Heart left ventricle (tissue), 16 donors: ENCODE measurements around the gene FZD2. TPM values are rescaled to one million over a fixed set of nuclear protein-coding genes. Genes with fewer than 3 reads are reported as not detected.

ENCODE experiments used
- ATAC-seq, 4 donors: fragments of 200-7000 bp; cut with Tn5 transposase; one replicate each; pipeline ENCODE4 v1.9.1; 2020 to 2022; ENCODE audit warnings: moderate library complexity in 4 of 4, mild to moderate bottlenecking in 3 of 4, moderate number of reproducible peaks in 1 of 4
- DNase-seq, 5 donors: peaks; one replicate each; pipeline ENCODE4 v3.0.0-alpha.2; 2020
- H3K27ac ChIP-seq, 12 donors: fragments of 200-600 bp; sonication (generic) in 4 of 12; one replicate each; pipeline versions ENCODE4 v1.5.0 to v1.8.0; 2016 to 2022; ENCODE audit warnings: mild to moderate bottlenecking in 2 of 12
- H3K27me3 ChIP-seq, 9 donors: fragments of 200-600 bp; sonication (generic) in 2 of 9; one replicate each; pipeline versions ENCODE4 v1.5.1 to v1.8.0; 2016 to 2022; ENCODE audit warnings: mild to moderate bottlenecking in 3 of 9
- H3K36me3 ChIP-seq, 9 donors: fragments of 200-600 bp; sonication (generic) in 2 of 9; one replicate each; pipeline versions ENCODE4 v1.5.0 to v1.8.0; 2018 to 2022; ENCODE audit warnings: mild to moderate bottlenecking in 2 of 9
- H3K4me1 ChIP-seq, 12 donors: fragments of 200-600 bp; sonication (generic) in 4 of 12; one replicate each; pipeline versions ENCODE4 v1.5.0 to v1.8.0; 2016 to 2022; ENCODE audit warnings: mild to moderate bottlenecking in 3 of 12
- H3K4me3 ChIP-seq, 12 donors: fragments of 200-600 bp; sonication (generic) in 4 of 12; one replicate each; pipeline versions ENCODE4 v1.5.0 to v1.8.0; 2017 to 2022; ENCODE audit warnings: mild to moderate bottlenecking in 9 of 12, moderate library complexity in 4 of 12
- H3K9me3 ChIP-seq, 12 donors: fragments of 200-600 bp; sonication (generic) in 4 of 12; one replicate each; pipeline versions ENCODE4 v1.5.0 to v1.8.0; 2016 to 2022; ENCODE audit warnings: mild to moderate bottlenecking in 1 of 12
- POLR2A ChIP-seq, 2 donors: fragments of 450-650 bp; IDR thresholded peaks; one replicate each; pipeline ENCODE4 v1.6.1; 2017; ENCODE audit warnings: antibody characterized with exemption in 2 of 2, mild to moderate bottlenecking in 2 of 2, moderate library complexity in 2 of 2
- WGBS, 4 donors: extraction: QIAGEN DNeasy Blood & Tissue Kit in 2 of 4; methylation state at CpG; one replicate each; pipeline versions ENCODE4 v1.1.5 to v1.1.7; 2013 to 2018; 5-methylcytosine and 5-hydroxymethylcytosine counted together
- intact Hi-C, 10 donors: fragments of 100-400 bp; cut with DNase I; formaldehyde crosslinking; loops; one replicate each; pipeline versions ENCODE4 v1.11.1 to v1.14.2; 2022
- polyA plus RNA-seq, 2 donors: library from polyadenylated mRNA; stranded (reverse); fragments of 200-250 nt; gene quantifications; one replicate each; pipeline ENCODE4 v1.2.3, GENCODE V29; 2013
- total RNA-seq, 9 donors: library from RNA; depleted of rRNA in 2 of 9; stranded (reverse); fragments of >200 nt in 2 of 9; fragmentation: NEBNext Ultra II Directional in 3 of 9; extraction: Animal tissue kit (Norgen Biotek cat#: 25700) in 3 of 9; gene quantifications; one replicate each; pipeline versions ENCODE4 v1.1.0 to v1.2.4, GENCODE V29; 2016 to 2023
- TF ChIP-seq, protein P1 (sequence below), 12 donors: fragments of 200-600 bp; sonication (generic) in 4 of 12; IDR thresholded peaks; one replicate each; pipeline versions ENCODE4 v1.5.0 to v1.8.0; 2018 to 2022; ENCODE audit warnings: antibody characterized with exemption in 12 of 12, mild to moderate bottlenecking in 5 of 12
- donor health status: ischemic (EF 13 %, LVEDD 7.1; RV severe dilation, severe dysfunction).
- donor health status: healthy with polysubstance abuse.
- donor health status: DM: no; HTN: yes; CAD: no.
- donor health status: DM: no; HTN: no; CAD: no.
- donor health status: ischemic (EF 25% LVEDD 6.9; RV normal size, moderate dysfunction).
- donor health status: ischemic (EF 25% LVEDD 5.7; RV mildly dilated, moderate dysfunction).
- donor health status: healthy.
- donor health status: DM: yes; HTN: yes; CAD: no.
- donor health status: ischemic (EF 35%, LVEDD 5.7; RV mildly dilated, moderate dysfunction).
- donor health status: nonischemic (EF 11% LVEDD 7.7; RV severe dilation, severe dysfunction).
- donor health status: DM: yes; HTN: yes; CAD: no.
- donor health status: PGD.
- donor health status: ischemic (EF 29% LVEDD 5.4; RV normal size, mild dysfunction).
- donor health status: nonischemic (EF 23%, LVEDD 6.1; RV moderate dilation, normal function).

Gene FZD2
- total and polyA plus RNA-seq, 11 donors: 1.6 to 8.1 (median 3.9) TPM

DNA sequence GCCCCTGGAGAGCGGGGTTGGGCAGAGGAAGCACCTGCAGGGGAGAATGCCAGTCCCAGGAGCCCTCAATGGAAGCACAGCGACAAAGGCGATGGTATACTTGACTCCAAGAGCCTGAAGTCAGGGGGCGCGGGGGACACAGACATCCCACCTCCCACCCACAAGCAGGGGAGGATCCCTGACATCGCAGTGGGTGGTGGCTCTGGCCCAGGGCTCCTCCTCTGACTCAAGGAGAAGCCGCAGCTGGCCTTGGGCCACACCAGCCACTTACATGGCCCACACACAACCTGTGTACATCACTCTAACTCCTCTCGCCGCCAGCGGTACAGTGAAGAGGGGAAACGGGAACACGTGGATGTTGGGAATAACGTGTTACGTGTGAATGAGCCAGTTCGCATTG lies 44.3 kb downstream of the FZD2 start:
- intact Hi-C loops: no loop called here
- Histone ChIP-seq H3K27ac (no peak overlapping the region), H3K36me3 (no peaks in the 10 kb centered on the region), H3K27me3 (no peaks in the 10 kb centered on the region), H3K9me3 (no peaks in the 10 kb centered on the region), H3K4me1 (peaks cover 0 to 6% (median 0%) of the 10 kb centered on the region in 12 donors), H3K4me3 (no peak overlapping the region)
- ATAC-seq: no peak
- 71 to 87% (median 80%) methylated on average over 14 to 15 of the region's 15 CpGs for WGBS, 4 donors
- no peak for DNase-seq
- TF ChIP-seq POLR2A (IDR thresholded peaks at IDR 0.05): no peak
- TF ChIP-seq, protein P1, sequence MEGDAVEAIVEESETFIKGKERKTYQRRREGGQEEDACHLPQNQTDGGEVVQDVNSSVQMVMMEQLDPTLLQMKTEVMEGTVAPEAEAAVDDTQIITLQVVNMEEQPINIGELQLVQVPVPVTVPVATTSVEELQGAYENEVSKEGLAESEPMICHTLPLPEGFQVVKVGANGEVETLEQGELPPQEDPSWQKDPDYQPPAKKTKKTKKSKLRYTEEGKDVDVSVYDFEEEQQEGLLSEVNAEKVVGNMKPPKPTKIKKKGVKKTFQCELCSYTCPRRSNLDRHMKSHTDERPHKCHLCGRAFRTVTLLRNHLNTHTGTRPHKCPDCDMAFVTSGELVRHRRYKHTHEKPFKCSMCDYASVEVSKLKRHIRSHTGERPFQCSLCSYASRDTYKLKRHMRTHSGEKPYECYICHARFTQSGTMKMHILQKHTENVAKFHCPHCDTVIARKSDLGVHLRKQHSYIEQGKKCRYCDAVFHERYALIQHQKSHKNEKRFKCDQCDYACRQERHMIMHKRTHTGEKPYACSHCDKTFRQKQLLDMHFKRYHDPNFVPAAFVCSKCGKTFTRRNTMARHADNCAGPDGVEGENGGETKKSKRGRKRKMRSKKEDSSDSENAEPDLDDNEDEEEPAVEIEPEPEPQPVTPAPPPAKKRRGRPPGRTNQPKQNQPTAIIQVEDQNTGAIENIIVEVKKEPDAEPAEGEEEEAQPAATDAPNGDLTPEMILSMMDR (IDR thresholded peaks at IDR 0.05): no peak

- Histone ChIP-seq H3K4me3 (no peak overlapping the region), H3K36me3 (no peaks in the 10 kb centered on the region), H3K9me3 (no peaks in the 10 kb centered on the region), H3K27ac (no peak overlapping the region), H3K27me3 (no peaks in the 10 kb centered on the region), H3K4me1 (peaks cover 0 to 6% (median 0%) of the 10 kb centered on the region in 12 donors)
- 53 to 64% (median 58%) methylated on average over 9 of the region's 9 CpGs for WGBS, 4 donors
- TF ChIP-seq, protein P1 (IDR thresholded peaks at IDR 0.05): no peak
- no peak for TF ChIP-seq POLR2A (IDR thresholded peaks at IDR 0.05)
- DNase-seq (no peak), ATAC-seq (no peak)
- intact Hi-C loops: no loop called here
Observed at GRCh38 chr17:44601973-44602372, 44.7 kb downstream of the FZD2 start.

DNA sequence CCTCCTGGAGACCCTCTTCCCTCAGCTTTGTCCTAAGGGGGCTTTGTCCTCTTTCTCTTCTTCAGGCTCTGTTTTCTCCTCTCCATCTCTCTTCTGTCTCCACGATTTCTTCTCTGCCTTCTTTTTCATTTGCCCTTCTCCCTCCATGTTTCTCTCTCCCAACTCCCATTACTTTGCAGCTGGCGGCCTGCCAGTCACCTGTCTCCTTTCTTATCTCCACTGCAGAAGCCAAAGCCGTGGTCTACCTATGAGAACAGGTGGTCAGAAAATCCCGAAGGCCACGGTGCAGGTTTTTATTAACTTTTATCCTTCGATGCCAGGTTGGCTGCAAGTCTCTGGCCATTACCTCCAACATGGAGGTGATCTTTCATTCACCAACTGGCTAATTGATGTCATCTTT lies 45.1 kb downstream of the FZD2 start:
- ATAC-seq (no peak), DNase-seq (no peak)
- Histone ChIP-seq H3K27ac (no peak overlapping the region), H3K4me3 (no peak overlapping the region), H3K9me3 (no peaks in the 10 kb centered on the region), H3K36me3 (no peaks in the 10 kb centered on the region), H3K4me1 (peaks cover 0 to 6% (median 0%) of the 10 kb centered on the region in 12 donors), H3K27me3 (no peaks in the 10 kb centered on the region)
- TF ChIP-seq POLR2A (IDR thresholded peaks at IDR 0.05): no peak
- TF ChIP-seq, protein P1 (IDR thresholded peaks at IDR 0.05): no peak
- intact Hi-C loops: no loop called here
- 54 to 63% (median 59%) methylated on average over 6 of the region's 6 CpGs for WGBS, 4 donors

GRCh38 chr17:44602970-44603369 lies 45.7 kb downstream of the FZD2 start:
- Histone ChIP-seq H3K4me3 (no peak overlapping the region), H3K27ac (no peak overlapping the region), H3K27me3 (no peaks in the 10 kb centered on the region), H3K9me3 (no peaks in the 10 kb centered on the region), H3K36me3 (no peaks in the 10 kb centered on the region), H3K4me1 (peaks cover 0 to 8% (median 0%) of the 10 kb centered on the region in 12 donors)
- DNase-seq: no peak
- no peak for TF ChIP-seq POLR2A (IDR thresholded peaks at IDR 0.05)
- TF ChIP-seq, protein P1 (IDR thresholded peaks at IDR 0.05): no peak
- intact Hi-C loops: no loop called here
- 74 to 95% (median 89%) methylated on average over 3 of the region's 3 CpGs for WGBS, 4 donors
- no peak for ATAC-seq
